ENCODE measurements around the gene MAP3K21. TPM values are rescaled to one million over a fixed set of nuclear protein-coding genes. Genes with fewer than 3 reads are reported as not detected.
A peak's percentile ranks its signal among the peaks of the same experiment; 100 is the strongest.

MAP3K21 gene
- total and polyA plus RNA-seq, 2 donors (not counting 1 experiment from before 2014, with no cell fraction given), result 0.07 to 0.17 TPM

GRCh38 chr1:233300326-233300725 is 27.2 kb upstream of the MAP3K21 start:
- DNase-seq (ENCODE audit: low read depth in 2 of 2), result peak; percentile 18 to 58
- TF ChIP-seq CTCF (conservative IDR thresholded peaks at IDR 0.05 in 1 of 2, IDR thresholded peaks at IDR 0.05 in 1 of 2; ENCODE audit: low read depth in 1 of 2, low read length in 2 of 2) (no peak), EZH2 (IDR thresholded peaks at IDR 0.05; ENCODE audit: low read length, missing control alignments) (no peak)

GRCh38 chr1:233304489-233305102 is 22.9 kb upstream of the MAP3K21 start:
- Histone ChIP-seq H2AFZ (ENCODE audit: low read length) (no peak overlapping the region), H3K36me3 (ENCODE audit: control insufficient read depth, insufficient read depth, low read length) (no peaks in the 10 kb centered on the region), H3K4me2 (ENCODE audit: extremely low read depth, insufficient read depth, low read length) (no peak overlapping the region), H3K4me1 (ENCODE audit: control insufficient read depth, extremely low read depth, insufficient read depth, low read length) (no peaks in the 10 kb centered on the region), H3K27ac (ENCODE audit: insufficient read depth, low read length) (no peak overlapping the region), H3K27me3 (ENCODE audit: control insufficient read depth, insufficient read depth, low read length) (no peaks in the 10 kb centered on the region), H3K4me3 (replicated peaks in 1 of 4; ENCODE audit: control extremely low read depth in 1 of 4, insufficient read depth in 1 of 4, low read depth in 3 of 4, low read length in 4 of 4) (no peak overlapping the region), H3K79me2 (ENCODE audit: control insufficient read depth, insufficient read depth, low read length) (no peaks in the 10 kb centered on the region), H3K9me3 (ENCODE audit: control insufficient read depth, insufficient read depth, low read depth, low read length) (no peaks in the 10 kb centered on the region), H3K9ac (ENCODE audit: insufficient read depth, low read length) (no peak overlapping the region), H4K20me1 (ENCODE audit: control insufficient read depth, extremely low read depth, insufficient read depth, low read length) (no peaks in the 10 kb centered on the region)
- TF ChIP-seq EZH2 (IDR thresholded peaks at IDR 0.05; ENCODE audit: low read length, missing control alignments), result no peak
- TF ChIP-seq CTCF (conservative IDR thresholded peaks at IDR 0.05 in 1 of 2, IDR thresholded peaks at IDR 0.05 in 1 of 2; ENCODE audit: low read depth in 1 of 2, low read length in 2 of 2), result peak; percentile 70 to 83
- DNase-seq (ENCODE audit: low read depth in 2 of 2), result peak; percentile 24 to 52

More at GRCh38 chr1:233300326-233300725, 27.2 kb upstream of the MAP3K21 start:
- H3K36me3 ChIP-seq (ENCODE audit: control insufficient read depth, insufficient read depth, low read length), result no peaks in the 10 kb centered on the region
- no peaks in the 10 kb centered on the region for H3K4me1 ChIP-seq (ENCODE audit: control insufficient read depth, extremely low read depth, insufficient read depth, low read length)
- no peaks in the 10 kb centered on the region for H3K79me2 ChIP-seq (ENCODE audit: control insufficient read depth, insufficient read depth, low read length)
- H3K9ac ChIP-seq (ENCODE audit: insufficient read depth, low read length), result no peak overlapping the region
- no peaks in the 10 kb centered on the region for H3K9me3 ChIP-seq (ENCODE audit: control insufficient read depth, insufficient read depth, low read depth, low read length)
- no peak overlapping the region for H3K4me2 ChIP-seq (ENCODE audit: extremely low read depth, insufficient read depth, low read length)
- H3K27me3 ChIP-seq (ENCODE audit: control insufficient read depth, insufficient read depth, low read length), result no peaks in the 10 kb centered on the region
- H2AFZ ChIP-seq (ENCODE audit: low read length), result no peak overlapping the region
- H3K27ac ChIP-seq (ENCODE audit: insufficient read depth, low read length), result no peak overlapping the region
- no peaks in the 10 kb centered on the region for H4K20me1 ChIP-seq (ENCODE audit: control insufficient read depth, extremely low read depth, insufficient read depth, low read length)
- H3K4me3 ChIP-seq (replicated peaks in 1 of 4; ENCODE audit: control extremely low read depth in 1 of 4, insufficient read depth in 1 of 4, low read depth in 3 of 4, low read length in 4 of 4), result no peak overlapping the region

- Histone ChIP-seq H3K9me3 (ENCODE audit: control insufficient read depth, insufficient read depth, low read depth, low read length) (no peaks in the 10 kb centered on the region), H3K27ac (ENCODE audit: insufficient read depth, low read length) (no peak overlapping the region), H3K9ac (ENCODE audit: insufficient read depth, low read length) (no peak overlapping the region), H3K4me3 (replicated peaks in 1 of 4; ENCODE audit: control extremely low read depth in 1 of 4, insufficient read depth in 1 of 4, low read depth in 3 of 4, low read length in 4 of 4) (no peak overlapping the region), H4K20me1 (ENCODE audit: control insufficient read depth, extremely low read depth, insufficient read depth, low read length) (no peaks in the 10 kb centered on the region), H3K4me1 (ENCODE audit: control insufficient read depth, extremely low read depth, insufficient read depth, low read length) (no peaks in the 10 kb centered on the region), H3K4me2 (ENCODE audit: extremely low read depth, insufficient read depth, low read length) (no peak overlapping the region), H2AFZ (ENCODE audit: low read length) (no peak overlapping the region), H3K36me3 (ENCODE audit: control insufficient read depth, insufficient read depth, low read length) (no peaks in the 10 kb centered on the region), H3K79me2 (ENCODE audit: control insufficient read depth, insufficient read depth, low read length) (no peaks in the 10 kb centered on the region), H3K27me3 (ENCODE audit: control insufficient read depth, insufficient read depth, low read length) (no peaks in the 10 kb centered on the region)
- TF ChIP-seq EZH2 (IDR thresholded peaks at IDR 0.05; ENCODE audit: low read length, missing control alignments) (no peak), CTCF (conservative IDR thresholded peaks at IDR 0.05 in 1 of 2, IDR thresholded peaks at IDR 0.05 in 1 of 2; ENCODE audit: low read depth in 1 of 2, low read length in 2 of 2) (no peak)
- no peak for DNase-seq (ENCODE audit: low read depth in 2 of 2)
Observed at GRCh38 chr1:233313434-233314155, 13.9 kb upstream of the MAP3K21 start.

Measured in fibroblast of lung (primary cell).